Heart left ventricle (tissue), 13 donors: ENCODE results near the gene RABGGTB.

Experiments
- CTCF ChIP-seq, 12 donors: fragments of 200-600 bp; sonication (generic) in 4 of 12; IDR thresholded peaks; one replicate each; pipeline versions ENCODE4 v1.5.0 to v1.8.0; 2018 to 2022; ENCODE audit warnings: antibody characterized with exemption in 12 of 12, mild to moderate bottlenecking in 5 of 12
- POLR2A ChIP-seq, 2 donors: fragments of 450-650 bp; IDR thresholded peaks; one replicate each; pipeline ENCODE4 v1.6.1; 2017; ENCODE audit warnings: antibody characterized with exemption in 2 of 2, mild to moderate bottlenecking in 2 of 2, moderate library complexity in 2 of 2
- donor health status: ischemic (EF 13 %, LVEDD 7.1; RV severe dilation, severe dysfunction).
- donor health status: DM: no; HTN: yes; CAD: no.
- donor health status: DM: no; HTN: no; CAD: no.
- donor health status: ischemic (EF 25% LVEDD 6.9; RV normal size, moderate dysfunction).
- donor health status: ischemic (EF 25% LVEDD 5.7; RV mildly dilated, moderate dysfunction).
- donor health status: ischemic (EF 35%, LVEDD 5.7; RV mildly dilated, moderate dysfunction).
- donor health status: nonischemic (EF 11% LVEDD 7.7; RV severe dilation, severe dysfunction).
- donor health status: DM: yes; HTN: yes; CAD: no.
- donor health status: PGD.
- donor health status: ischemic (EF 29% LVEDD 5.4; RV normal size, mild dysfunction).
- donor health status: nonischemic (EF 23%, LVEDD 6.1; RV moderate dilation, normal function).

DNA sequence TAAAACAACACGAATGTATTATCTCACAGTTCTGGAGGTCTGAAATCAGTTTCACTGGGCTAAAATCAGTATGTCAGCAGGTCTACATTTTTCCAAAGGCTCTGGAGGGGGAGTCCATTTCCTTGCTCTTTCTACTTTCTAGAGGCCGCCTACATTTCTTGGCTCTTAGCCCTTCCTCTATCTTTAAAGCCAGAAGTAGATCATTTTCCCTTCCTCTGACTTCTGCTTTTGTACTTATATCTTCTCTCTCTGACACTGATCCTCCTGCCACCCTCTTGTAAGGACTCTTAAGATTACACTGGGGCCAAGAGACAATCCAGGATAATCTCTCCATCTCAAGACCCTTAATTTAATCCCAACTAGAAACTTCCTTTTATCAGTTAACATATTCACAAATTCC lies 52.0 kb downstream of the RABGGTB start:
- TF ChIP-seq CTCF (IDR thresholded peaks at IDR 0.05) (no peak), POLR2A (IDR thresholded peaks at IDR 0.05) (no peak)
